COLO668 (cell line): ENCODE data around the gene MMAB.

Experiments
- DNase-seq: peaks from one replicate; lab custom pipeline; 2025; ENCODE audit not compliant: unreplicated experiment; lab: John Stamatoyannopoulos, UW

Gene MMAB

DNA sequence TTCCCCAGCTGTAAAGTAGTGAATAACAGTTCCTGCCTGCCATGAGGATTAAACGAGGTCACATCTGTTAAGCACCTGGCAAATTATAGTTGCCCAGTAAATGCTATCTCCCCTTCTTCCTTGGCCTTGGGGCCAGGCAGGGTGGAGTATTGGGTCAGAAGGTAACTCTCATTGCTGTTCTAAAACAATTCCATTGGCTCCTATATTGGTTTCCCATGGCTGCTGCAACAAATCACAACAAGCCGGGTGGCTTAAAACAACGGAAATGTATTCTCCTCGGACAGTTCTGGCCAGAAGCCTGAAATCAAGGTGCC, 31.9 kb downstream of the MMAB start:
- no peak for DNase-seq

DNA sequence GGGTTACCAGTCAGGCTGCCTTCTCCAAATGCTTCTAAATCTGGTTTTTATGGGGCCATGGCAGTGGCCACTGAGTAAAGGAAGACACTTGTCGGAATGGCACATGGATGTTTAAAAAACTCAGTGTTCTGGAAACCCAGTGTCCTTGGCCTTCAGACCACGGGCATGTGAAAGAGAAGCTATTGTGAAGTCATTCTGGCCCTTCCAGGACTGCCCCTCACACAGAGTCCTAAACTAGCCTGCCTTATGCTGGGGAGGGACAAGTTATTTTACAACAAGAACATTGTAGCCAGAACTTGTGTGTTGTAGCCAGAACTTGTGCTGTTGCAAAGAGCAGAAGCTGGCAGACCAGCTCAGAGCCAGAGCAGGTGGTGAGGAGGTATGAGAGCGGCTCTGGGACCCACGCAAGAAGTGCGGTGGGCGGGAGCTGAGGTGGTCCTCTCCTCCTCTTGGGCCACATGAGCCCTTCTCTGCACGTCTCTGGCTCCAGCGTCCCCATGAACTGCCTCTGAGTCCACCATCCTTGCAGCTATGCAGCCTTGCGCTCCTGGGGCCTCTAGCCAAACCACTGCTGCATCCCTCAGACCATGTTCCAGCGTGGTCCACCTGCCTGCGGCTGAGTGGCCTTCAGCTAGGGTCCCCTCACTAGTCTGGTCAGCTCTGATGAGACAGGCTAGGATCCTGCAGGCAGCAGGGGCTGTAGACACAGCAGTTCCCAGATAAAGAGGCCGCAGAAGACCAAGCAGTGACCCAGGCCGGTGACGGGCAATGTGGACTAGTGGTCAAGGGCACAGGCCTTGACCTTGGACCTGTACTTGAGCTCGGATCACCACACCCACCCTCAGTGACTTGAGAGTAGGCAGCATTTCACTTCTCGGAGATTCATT, 32.5 kb downstream of the MMAB start:
- no peak for DNase-seq

DNA sequence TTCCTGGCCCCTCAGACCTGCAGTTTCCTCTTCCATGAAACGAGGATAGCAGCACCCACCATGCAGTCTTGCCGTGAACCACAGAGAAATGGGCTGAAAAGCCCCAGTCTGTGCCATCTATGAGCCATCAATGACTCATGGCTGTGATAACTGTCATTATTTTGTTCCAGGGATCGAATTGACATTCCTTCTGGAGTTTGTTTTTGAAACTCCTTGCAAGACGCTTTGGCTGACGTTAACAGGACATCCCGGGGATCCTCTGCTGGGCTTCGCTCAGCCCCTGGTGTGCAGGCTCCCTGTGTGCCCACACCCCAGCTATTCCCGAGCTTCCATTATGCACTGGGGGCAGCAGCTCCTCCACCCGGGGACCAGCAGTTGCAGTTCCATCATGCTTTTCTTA, 33.8 kb downstream of the MMAB start:
- DNase-seq, result no peak

DNA sequence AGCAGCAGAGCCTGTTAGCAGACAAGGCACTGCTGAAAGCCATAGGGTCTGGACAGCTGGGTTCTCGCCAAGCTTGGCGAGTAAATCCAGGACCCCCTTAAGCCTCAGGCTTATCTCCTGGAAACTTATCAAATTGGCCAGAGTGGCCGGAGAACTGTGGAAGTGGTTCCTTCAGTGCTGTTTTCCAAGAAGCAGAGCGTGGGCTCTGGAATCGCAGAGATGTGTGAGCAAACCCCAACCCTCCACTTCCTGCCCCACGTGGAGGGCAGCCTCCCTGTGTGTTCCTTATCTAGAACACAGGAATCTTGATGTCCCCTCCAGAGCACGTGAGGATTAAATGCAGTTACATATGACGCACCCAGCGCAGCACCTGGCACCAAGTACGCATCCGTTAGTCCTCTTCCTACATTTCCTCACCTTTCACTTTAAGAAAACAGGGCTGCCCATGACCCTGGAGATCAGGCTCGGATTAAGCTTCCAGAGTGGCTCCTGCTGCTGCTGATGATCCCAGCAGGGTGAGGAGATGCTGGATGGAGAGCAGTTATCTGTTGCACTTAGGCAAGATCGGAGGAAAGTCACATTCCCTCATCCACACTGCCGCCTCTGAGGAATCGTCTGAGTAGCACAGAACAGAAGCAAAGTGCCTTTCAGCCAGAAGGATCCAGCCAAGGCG, 35.0 kb downstream of the MMAB start:
- DNase-seq, result no peak

DNA sequence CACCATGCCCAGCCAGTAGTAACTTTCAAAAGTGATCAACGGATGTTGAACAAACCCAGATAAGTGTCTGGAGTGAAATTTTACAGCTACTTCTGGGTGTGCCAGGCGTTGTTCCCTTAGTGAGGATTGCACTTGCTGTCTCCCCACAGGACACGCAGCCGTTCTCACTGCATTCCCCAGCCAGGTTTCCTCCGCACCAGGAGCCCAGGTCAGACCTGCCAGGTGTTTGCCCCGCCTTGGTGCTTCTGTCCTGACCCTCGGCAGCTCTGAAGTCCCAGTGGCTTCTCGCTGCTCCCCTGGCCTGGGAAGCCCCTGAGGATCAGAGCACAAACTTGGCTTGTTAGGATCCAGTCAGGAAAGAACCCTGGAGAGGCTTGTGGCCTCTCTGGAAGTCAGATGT, 36.2 kb downstream of the MMAB start:
- DNase-seq, result no peak

DNA sequence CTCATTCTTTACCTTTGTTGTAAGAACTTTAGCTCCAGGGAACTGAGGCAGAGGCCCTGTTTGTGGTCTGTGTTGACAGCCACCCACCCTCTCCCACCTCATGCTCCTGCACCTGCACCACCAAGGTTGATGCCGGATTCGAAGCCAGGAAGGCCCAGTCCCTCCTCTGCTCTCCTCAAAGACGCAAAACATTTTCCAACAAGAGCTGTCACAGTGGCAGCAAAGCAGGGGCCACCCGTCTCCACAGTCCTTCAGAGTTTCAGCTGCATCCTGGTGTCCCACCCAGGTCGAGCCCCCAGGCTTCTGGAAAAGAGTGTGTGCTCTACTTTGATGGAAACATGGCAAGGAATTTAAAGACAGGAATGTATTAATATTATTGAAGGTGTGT, 37.4 kb downstream of the MMAB start:
- no peak for DNase-seq

DNA sequence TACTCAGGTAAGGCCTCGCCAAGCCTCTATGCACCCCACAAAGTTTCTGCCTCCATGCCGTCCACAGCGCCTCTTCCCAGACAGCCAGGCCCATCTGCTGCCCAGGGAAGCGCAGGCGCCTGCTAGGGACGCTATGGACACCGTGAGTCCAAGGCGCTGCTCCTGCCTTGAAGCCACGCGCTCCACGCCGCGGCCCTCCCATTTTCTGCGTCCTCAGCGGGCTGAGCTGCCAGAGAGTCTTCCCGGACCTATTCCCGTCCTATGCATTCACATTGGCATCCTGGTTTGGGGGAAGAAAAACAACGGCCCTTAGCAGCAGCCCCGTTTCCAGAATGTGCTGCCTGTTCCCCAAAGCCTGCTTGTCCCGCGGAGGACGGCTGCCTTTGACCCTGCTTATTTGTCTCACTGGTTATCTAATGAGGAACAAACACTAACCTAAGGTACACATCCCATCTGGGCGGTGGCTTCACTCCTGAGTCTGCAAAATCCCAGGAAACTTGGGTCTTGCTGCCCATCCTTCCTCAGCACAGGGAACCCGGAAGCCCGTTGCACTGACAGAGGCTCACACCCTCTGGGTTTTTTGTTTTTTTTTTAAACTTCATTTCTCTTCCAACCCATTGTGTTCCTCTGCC, 38.0 kb downstream of the MMAB start:
- DNase-seq, result no peak

DNA sequence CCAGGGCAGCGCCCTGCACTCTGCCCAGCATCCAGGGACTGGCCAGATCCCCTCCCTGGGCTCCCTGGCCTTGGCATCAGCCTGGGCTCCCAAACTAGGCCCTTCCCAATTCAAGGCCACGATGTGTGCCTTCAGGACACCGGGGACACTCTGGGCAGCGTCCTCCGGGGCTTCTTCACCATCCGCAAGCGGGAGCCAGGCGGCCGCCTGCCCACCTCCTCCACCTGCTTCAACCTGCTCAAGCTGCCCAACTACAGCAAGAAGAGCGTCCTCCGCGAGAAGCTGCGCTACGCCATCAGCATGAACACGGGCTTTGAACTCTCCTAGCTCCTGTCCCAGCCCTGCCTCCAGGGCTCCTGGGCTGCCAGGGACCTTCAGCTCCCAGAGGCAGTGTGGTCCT, 38.8 kb downstream of the MMAB start:
- no peak for DNase-seq

DNA sequence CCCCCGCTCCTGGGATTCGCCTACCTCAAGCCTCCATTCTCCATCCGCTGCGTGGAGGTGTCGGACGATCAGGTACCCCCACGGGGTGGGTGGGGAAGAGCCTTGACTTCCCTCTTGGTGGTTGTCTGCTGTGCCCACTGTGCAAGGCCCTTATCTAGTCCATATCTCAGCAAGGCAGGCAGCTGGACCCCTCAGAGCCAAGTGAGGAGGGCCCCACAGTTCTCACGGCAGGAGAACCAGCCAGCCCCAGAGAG, 39.9 kb downstream of the MMAB start:
- DNase-seq, result no peak

DNA sequence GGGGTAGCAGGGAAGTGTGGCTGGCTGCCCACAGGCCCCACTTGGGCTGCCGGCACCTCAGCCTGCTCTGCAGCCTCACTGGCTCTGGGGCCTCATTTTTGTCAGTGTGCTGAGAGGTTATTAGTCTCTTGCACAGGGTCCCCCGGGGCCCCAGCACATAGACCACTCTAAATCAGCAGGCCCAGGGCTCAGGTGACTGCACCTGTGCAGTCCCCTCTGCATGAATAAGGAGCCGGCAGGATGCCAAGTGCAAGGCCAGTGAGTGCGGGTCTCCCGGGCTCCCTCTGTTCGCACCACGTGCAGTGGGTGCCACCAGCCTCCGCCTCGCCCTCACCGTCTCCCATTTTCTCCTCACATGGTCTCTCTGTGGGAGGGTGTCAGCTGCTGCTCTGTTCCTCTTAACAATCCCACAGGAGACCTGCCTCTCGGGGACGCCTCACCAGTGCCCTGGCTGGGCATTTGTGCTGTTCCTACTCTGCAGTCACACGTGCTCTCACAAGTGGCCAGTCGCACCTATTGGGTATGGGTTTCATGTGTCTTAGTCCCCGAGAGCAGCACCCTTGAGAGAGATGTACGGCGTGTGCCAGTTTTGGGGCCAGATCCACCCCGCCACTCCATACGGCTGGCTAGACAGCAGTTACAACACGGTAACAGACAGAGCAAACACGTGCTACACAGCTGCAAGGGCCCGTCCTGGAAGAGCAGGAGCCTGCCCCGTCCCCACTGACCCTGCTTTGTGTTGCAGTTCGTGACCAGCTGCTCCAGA, 40.4 kb downstream of the MMAB start:
- DNase-seq, result no peak

DNA sequence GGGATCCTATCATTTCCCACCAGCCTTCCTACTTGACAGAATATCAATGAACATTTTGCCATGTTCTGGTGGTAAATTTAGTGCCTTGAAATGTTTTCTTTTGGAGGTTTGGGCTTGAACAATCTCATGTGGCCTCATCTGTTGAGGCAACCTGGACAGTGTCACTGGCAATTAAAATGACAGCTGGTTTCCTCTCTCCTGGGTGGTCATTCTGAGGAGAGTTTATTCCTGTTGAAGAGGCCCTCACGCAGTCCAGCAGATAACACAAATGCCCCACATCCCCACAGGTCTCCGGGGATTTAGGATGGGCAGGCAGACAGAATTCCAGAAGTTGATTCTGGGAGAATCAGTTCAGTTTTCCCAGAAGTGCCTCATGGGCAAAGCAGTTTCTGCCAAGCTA, 41.9 kb downstream of the MMAB start:
- no peak for DNase-seq

DNA sequence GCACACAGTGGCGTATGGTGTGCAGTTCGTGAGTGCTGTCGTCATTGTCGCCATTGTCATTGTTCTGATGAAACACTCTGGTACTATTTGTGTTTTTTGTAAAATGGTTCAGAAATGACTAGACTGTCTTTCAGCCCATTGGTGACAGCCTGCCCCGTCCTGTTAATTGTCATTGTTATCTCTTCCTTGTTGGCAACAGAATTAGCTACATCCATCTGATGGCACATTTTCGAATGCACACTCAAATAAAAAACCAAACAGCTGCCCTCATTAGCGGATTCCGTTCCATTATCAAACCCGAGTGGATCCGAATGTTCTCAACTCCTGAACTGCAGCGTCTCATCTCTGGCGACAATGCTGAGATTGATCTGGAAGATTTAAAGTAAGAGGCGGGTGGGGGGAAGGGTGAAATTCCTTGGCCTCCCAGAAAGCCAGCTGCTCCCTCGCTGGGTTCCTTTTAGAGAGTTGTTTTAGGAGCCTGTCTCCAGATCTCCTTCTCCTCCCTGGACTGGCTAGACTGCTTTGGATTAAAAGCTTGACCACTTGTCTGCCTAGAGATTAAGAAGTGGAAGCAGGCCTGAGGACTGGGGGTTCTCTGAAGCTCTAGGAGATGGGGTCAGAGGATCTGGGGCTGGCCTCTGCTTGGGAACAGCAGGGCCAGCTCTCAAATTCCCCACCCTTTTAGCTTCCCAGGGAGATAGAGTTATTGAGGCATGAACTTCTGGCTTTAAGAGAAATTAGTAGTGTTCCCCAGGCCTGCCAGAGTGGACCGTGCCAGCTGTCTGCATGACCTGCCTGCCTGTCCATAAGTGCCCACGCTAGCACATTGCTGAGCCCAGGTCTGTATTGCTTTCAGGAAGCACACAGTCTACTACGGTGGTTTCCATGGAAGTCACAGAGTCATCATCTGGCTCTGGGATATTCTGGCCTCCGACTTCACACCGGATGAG, 43.3 kb downstream of the MMAB start:
- DNase-seq, result no peak

DNA sequence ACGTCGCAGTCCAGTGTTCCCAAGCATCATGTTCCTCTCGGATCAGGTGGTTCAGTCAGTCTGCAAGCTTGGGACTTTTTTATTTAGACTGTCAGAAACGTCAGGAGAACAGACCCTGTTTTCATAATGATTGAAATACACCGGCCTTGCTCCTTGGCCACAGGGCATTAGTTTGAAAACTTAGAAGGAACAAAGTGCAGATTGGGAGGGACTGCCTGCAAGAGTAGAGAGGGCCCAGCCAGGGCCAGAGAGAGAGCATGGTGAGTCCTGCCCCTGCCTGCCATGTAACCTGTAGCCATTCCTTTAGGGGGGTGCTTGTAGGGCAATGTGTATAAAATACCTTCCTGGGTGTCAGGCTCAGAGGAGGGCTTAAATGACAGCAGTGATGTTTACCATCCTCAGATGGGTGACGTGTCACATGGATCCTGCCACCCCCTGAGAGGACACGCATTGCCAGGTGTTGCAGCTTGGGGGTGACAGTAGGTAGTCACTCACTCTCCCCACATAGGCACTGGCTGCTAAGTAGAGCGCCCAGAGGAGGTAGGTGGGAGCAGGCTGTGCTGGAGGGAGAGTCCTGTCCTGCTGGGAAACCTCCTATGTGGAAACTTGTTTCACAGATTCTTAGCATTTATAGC, 45.7 kb downstream of the MMAB start:
- no peak for DNase-seq

DNA sequence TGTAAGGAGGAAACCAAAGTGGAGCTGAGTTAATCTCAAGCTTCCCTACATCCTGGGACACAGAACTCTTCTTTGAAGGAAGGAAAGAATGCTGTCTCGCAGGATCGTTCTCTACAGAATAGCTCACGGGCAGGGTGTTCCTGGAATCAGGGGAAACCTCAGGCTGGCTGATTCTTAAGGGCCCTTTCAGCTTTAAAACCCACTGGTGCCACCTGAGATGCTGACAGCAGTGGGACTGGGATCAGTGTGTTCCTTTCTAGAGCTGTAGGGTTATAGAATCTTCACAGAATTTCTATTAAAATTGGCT, 48.1 kb downstream of the MMAB start:
- no peak for DNase-seq

DNA sequence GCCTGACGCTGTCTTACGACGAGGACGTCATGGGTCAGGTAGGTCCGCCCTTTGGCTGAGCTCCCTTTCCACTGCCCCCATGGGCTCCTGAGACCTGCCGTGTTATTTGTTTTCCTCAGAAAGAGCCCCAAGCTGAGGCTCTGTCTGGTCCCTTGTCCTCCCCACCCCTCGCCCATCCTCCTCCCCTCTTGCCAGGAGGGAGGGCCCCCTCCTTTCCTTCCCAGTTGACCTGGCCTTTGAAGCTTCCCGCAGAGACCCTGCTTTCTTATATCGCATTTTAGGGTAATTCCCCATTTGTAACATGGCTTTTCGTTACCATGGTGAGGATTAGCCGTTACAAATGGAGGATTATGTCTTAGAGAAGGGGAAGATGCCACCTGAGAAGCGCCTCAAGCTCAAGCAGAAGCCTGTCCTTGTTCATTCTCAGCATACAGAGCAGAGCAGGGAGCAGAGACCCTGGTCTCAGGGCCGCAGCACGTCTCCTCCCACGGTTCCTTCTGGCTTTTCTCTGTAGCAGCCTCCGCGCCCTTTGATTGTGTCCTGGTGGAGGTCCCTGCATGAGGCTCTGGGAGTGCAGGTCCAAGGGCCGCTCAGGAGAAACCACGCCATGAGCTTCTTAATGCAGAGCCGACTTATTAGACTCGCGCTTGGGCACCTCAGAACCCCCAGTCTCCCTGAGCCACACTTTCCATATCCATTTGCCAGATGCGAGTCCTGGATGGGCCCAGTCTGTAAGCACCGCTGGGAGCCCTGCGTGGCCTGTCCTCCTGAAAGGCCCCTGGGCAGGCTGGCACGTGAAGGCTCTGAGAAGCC, 48.6 kb downstream of the MMAB start:
- DNase-seq, result no peak

DNA sequence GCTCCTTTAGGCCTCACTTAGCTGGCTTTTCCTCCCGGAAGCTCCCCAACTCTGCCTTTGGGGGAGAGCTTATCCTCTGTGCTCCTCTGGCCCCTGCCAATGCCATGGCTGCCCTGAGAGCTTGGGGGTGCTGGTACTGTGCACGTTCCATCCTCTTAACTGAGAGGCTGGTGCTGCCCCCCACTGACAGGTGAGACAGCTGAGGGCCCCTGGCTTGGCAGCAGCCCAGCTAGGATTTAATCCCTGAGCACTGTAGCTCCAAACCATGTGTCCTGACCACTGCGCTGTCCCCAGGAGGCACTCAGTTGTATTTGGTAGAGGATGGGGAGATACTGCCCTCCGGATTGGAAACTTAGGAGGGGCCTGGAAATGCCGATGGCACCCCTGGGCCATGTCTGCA, 49.8 kb downstream of the MMAB start:
- no peak for DNase-seq

DNA sequence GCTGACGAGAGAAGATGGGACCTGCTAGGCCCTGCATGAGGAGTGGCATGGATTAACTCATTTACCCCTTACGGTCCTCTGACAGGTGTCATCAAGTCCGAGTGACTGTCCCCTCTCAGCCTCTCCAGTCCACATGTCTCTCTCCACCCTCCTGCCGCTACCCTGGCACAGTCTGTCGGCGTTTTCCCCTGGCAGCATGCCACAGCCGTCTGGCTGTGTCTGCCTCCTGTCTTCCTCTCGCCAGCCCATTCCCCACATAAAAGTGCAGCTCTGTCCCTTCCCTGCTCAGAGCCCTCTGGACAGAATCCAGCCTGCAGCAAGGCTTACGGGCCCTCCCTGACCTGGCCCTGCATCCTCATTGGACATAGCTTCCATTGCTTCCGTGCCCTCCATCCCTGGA, 50.2 kb downstream of the MMAB start:
- no peak for DNase-seq

DNA sequence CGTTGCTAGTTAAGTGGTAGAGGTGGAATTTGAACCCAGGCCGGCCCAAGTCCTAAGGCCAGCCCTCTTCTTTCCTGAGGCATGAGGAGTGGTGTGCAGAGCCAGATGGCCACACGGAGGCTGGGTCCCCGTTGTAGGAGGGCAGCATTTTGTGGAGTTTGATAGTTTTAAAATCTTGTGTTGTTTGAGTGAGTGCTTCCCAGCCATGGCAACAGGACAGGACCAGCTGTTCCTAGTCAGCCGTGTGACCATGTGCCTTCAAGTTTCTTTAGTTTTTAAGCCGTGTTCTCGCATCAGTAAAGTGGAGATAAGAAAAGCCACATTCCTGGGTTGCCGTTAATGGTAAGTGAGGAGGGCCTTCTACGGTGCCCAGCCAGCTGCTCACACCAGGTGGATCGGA, 51.5 kb downstream of the MMAB start:
- DNase-seq, result no peak

DNA sequence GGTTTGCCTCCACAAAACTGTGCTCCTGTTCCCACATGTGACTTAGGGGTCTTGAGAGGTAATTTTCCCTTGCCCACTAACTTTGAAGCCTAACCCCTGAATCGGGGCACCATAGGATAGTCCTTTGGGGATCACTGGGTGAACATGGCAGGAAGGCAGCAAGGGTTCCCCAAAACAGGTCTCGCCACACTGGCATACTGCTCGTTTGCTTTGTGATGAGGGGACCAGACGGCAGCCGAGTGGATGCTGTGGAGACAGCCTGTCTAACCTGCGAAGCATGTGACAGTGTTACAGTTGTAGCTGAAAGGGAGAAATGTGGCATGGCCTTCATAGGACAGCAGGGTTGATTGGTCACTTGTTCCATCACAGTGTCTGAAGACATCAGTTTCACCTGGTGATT, 53.5 kb downstream of the MMAB start:
- no peak for DNase-seq
